KBM-7 (cell line): ENCODE measurements around the gene RRAGB.
"Not testable (repeated sequence)": the region's sequence is repeated elsewhere in the genome, so short reads cannot be mapped to it uniquely, and the experiment has no call there.

Experiments
- DNase-seq: peaks from one replicate; pipeline ENCODE4 v3.0.0-alpha.2; 2015
- in situ Hi-C: fragments of 300-500 bp; cut with MboI; formaldehyde crosslinking; loops from 2 replicates; pipeline ENCODE4 v1.14.3; 2020; ENCODE audit warnings: low sequenced_read_pairs, low pct_unique_long_range_greater_than_20kb, mixed read lengths

RRAGB gene

DNA sequence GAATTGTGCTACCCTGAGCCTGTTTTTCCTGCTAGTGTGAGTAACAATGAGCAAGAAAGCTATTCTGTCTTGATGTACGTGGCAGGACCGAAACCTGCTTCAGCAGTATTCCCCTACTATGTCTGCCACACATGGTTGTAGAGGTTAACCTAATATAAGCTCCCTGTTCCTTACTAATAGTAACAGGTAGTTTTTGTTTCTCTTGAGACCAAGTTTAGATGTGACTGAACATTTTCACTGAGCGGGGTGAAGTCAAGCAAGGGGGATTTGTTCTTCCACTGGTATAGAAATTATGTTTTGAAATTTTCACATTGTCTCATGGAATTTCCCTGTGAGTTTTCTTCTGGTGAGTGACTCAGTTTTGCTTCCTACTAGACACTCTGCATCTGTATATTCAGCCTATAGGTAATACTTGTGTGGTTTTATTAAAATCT is 37.3 kb downstream of the RRAGB start:
- DNase-seq: no peak
- in situ Hi-C loops: no loop called here

DNA sequence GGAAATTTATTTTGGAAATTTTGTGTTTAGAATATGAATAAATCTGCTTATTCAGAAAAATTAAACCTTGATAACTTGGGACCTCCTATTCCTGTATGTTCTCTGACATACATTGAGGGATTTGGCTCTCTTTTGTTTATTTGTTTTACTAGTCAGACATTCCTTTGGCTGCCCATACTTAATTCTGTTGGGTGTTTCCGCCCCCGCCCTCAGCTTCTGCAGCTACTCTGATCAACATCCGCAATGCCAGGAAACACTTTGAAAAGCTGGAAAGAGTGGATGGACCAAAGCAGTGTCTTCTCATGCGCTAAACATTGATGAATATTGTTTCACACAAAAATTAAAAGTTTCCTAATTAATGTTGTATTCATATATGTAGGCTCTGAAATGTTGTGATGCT is 40.5 kb downstream of the RRAGB start:
- DNase-seq: no peak
- in situ Hi-C loops: no loop called here

GRCh38 chrX:55759478-55759877 is 41.9 kb downstream of the RRAGB start:
- DNase-seq: no peak
- in situ Hi-C loops: no loop called here

GRCh38 chrX:55767100-55767499 is 49.6 kb downstream of the RRAGB start:
- DNase-seq: no peak
- in situ Hi-C loops: no loop called here

GRCh38 chrX:55774419-55774818 is 56.9 kb downstream of the RRAGB start:
- DNase-seq, in situ Hi-C loops: not testable (repeated sequence)

GRCh38 chrX:55777596-55777995 is 60.0 kb downstream of the RRAGB start:
- in situ Hi-C loops: no loop called here
- no peak for DNase-seq

GRCh38 chrX:55778322-55778721 is 60.8 kb downstream of the RRAGB start:
- in situ Hi-C loops: no loop called here
- DNase-seq: no peak

DNA sequence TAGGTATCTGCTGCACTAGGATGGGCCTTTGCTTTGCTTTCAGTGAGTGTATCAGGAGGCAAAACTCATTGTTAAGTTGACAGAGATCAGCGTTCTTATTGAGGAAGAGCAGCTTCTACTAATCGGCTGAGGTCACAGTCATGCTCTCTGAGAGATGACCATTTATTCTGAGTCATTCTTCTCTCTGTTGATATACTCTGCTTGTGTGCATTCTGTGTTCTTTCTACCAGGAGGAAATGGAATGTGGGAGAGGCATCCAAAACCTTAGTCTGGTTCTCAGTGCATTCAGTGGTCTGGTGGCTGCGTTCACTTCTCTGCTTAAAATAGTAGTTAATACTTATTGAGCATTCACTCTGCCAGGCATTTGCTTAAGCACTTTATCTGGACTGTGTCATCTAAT is 66.2 kb downstream of the RRAGB start:
- in situ Hi-C loops: no loop called here
- DNase-seq: no peak

DNA sequence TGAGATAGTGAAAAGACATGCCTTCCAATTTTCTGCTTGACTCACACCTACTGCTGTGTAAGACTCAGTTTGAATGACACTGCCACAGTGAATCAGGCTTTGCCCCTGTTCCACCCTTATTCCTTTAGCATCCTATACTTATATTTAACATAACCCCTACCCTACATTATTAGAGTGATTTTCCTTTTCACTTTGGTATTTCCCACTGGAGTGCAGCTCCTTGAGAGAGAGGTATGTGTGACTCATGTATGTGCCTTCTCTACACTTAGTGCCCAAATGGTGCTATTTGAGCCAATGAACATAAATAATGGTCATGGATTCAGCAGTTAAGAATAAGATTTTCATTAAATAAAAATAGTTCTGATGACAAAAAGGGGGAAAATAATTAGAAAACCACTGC is 69.5 kb downstream of the RRAGB start:
- in situ Hi-C loops: no loop called here
- DNase-seq: no peak

GRCh38 chrX:55787727-55788126 is 70.2 kb downstream of the RRAGB start:
- DNase-seq: no peak
- in situ Hi-C loops: no loop called here

DNA sequence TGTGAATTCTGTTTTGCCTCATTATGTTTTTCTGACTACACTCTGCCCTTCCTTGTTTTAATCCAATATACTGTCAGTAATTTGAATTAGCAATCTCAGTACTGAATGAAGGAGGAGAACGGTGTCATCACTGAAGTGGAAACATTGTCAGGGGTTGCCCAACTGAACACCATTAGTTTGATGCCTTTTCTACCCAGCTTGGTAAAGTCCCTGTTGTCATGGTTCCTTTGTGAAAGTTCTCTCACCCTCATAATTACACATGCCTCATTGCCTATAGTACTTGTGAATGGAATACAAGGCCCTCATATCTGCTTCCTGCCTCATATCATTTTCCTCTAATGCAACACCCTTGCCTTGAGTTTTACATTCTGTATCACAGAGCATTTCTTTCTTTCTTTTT is 76.9 kb downstream of the RRAGB start:
- in situ Hi-C loops: no loop called here
- DNase-seq: no peak

- DNase-seq: no peak
- in situ Hi-C loops: no loop called here
Observed at GRCh38 chrX:55796496-55796895, 78.9 kb downstream of the RRAGB start.

DNA sequence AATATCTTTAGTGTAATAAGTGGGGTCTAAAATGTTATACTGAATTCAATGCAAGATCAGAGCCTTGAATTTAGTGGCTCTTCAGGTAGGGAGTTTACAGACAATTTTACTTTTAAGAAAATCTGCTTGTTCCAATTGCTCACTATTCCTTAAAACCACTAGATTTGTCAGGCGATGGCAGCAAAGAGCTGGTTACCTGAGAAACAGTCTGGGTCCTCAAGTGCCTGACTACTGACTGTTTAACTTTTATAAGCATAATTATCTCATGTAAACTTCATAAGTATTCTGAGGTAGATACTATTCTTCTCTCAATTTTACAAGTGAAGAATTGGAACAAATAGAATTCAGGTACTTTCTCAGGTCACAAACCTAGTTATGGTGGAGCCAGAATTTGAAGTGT is 84.3 kb downstream of the RRAGB start:
- no peak for DNase-seq
- in situ Hi-C loops: no loop called here
